DND-41 (cell line): ENCODE data around the gene DENND4B.

ENCODE experiments used
- EZH2 ChIP-seq: IDR thresholded peaks from 3 replicates; pipeline ENCODE4 v1.6.1; 2012; ENCODE audit warnings: borderline replicate concordance, low read depth, mild to moderate bottlenecking, moderate library complexity, low read length, inconsistent platforms; ENCODE audit not compliant: severe bottlenecking
- TF ChIP-seq, protein P1 (sequence below): IDR thresholded peaks from 2 replicates; pipeline ENCODE4 v1.5.1; 2012; ENCODE audit warnings: borderline replicate concordance, low read length, moderate library complexity, mild to moderate bottlenecking; ENCODE audit not compliant: poor library complexity, severe bottlenecking; ENCODE audit errors: extremely low read depth

- TF ChIP-seq, protein P1, sequence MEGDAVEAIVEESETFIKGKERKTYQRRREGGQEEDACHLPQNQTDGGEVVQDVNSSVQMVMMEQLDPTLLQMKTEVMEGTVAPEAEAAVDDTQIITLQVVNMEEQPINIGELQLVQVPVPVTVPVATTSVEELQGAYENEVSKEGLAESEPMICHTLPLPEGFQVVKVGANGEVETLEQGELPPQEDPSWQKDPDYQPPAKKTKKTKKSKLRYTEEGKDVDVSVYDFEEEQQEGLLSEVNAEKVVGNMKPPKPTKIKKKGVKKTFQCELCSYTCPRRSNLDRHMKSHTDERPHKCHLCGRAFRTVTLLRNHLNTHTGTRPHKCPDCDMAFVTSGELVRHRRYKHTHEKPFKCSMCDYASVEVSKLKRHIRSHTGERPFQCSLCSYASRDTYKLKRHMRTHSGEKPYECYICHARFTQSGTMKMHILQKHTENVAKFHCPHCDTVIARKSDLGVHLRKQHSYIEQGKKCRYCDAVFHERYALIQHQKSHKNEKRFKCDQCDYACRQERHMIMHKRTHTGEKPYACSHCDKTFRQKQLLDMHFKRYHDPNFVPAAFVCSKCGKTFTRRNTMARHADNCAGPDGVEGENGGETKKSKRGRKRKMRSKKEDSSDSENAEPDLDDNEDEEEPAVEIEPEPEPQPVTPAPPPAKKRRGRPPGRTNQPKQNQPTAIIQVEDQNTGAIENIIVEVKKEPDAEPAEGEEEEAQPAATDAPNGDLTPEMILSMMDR: peak; percentile 56
- no peak for TF ChIP-seq EZH2
Observed at GRCh38 chr1:153922076-153922971, 24.2 kb downstream of the DENND4B start.
